Activated T-helper 2 cell treated with anti-CD3 and anti-CD28 coated beads, Interferon-gamma antibody, Interleukin-2, Interleukin-4, amounts not matched to agents 10 μg/mL and 5 μg/mL and 100 μg/mL, durations not matched to agents 14 hours and 24 hours and 36 hours (primary cell): ENCODE results near the gene LMO2. TPM values are rescaled to one million over a fixed set of nuclear protein-coding genes. Genes with fewer than 3 reads are reported as not detected.
"Not testable (repeated sequence)": the region's sequence is repeated elsewhere in the genome, so short reads cannot be mapped to it uniquely, and the experiment has no call there.

Experiments
- DNase-seq: peaks from one replicate; pipeline ENCODE4 v3.0.0; 2021; ENCODE audit warnings: low spot score
- H3K27ac Mint-ChIP-seq: one replicate; pipeline ENCODE4 v1.8.0; 2021; ENCODE audit warnings: mixed read lengths
- H3K27me3 Mint-ChIP-seq: one replicate; pipeline ENCODE4 v1.8.0; 2021; ENCODE audit warnings: low read depth, mixed read lengths
- H3K36me3 Mint-ChIP-seq: one replicate; pipeline ENCODE4 v1.8.0; 2021; ENCODE audit warnings: low read depth, mixed read lengths
- H3K4me1 Mint-ChIP-seq: one replicate; pipeline ENCODE4 v1.8.0; 2021; ENCODE audit warnings: low read depth, mixed read lengths
- H3K4me3 Mint-ChIP-seq: one replicate; pipeline ENCODE4 v1.8.0; 2021; ENCODE audit warnings: low read depth, mild to moderate bottlenecking, moderate library complexity, mixed read lengths
- H3K9me3 Mint-ChIP-seq: one replicate; pipeline ENCODE4 v1.8.0; 2021; ENCODE audit warnings: mixed read lengths
- intact Hi-C: fragments of 100-400 bp; cut with micrococcal nuclease; formaldehyde crosslinking; loops from one replicate; pipeline ENCODE4 v1.15.1; 2023
- total RNA-seq: library from RNA; stranded (reverse); gene quantifications from 2 replicates; pipeline ENCODE4 v1.2.3, GENCODE V29; 2022

Gene LMO2
- total RNA-seq, 1 donor from 2014 or later = not detected

DNA sequence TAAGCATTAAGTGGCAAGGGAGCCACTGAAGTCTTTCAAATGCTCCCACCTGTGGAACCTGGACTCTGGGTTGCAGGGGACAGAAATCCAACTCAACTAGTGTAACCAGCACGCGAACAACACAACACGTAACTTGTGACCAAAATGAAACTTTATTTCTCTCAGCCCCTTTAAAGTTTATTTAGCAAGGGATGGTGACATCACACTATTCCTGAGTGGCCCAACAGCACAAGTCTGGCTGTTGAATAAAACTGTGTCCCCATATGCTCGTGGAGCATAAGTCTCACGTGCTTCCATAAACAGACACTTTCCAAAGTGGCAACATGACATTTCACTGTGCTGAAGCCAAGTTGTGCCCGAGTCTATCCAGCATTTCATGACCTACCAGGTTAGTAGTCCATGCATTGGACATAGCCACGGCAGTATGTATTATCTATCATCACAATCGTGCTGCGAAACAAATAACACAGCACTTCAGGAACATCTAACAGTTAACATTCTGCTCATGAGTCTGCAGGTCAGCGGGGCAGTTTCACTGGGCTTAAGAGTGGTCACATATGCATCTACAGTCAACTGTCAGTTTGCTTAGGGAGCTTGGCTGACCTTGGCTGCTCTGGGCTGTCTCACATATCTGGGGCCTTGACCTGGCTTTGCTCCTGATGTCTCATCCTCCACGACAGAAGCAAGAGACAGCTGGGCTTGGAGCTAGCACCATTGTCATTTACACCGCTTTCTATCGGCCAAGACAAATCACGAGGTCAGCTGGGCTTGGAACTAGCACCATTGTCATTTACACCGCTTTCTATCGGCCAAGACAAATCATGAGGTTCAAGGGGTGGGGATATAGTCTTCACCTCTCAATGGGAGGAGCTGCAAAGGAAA, 35.0 kb upstream of the LMO2 start:
- intact Hi-C loops = no loop called here
- no peaks in the 10 kb centered on the region for H3K4me1 Mint-ChIP-seq
- H3K27me3 Mint-ChIP-seq = peaks cover 20% of the 10 kb centered on the region

DNA sequence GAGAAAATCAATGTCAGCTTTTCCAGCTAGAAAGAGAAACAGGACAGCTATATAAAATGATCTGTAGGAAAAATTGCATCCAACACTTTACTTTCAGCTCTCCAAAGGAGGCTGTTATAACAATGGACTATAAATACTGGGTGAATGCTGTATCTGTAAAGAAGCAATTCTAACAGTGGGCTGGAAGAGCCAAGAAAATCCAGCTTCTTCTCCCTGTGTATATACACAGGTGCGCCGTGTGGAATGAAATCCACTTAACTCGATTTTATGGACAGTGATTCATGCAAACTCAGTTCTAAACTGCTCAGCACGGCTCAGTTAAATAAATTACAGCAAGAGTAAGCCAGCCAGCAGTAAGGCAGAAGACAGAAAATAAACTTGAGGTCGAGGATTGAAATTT, 32.5 kb upstream of the LMO2 start:
- Mint-ChIP-seq H3K4me3 (no peak overlapping the region), H3K36me3 (no peaks in the 10 kb centered on the region), H3K4me1 (no peaks in the 10 kb centered on the region), H3K9me3 (no peaks in the 10 kb centered on the region), H3K27ac (no peak overlapping the region), H3K27me3 (peaks cover 16% of the 10 kb centered on the region)
- no peak for DNase-seq
- intact Hi-C loops = no loop called here

More for the DNA sequence above, 35.0 kb upstream of the LMO2 start:
- Mint-ChIP-seq H3K27ac (no peak overlapping the region), H3K4me3 (no peak overlapping the region), H3K9me3 (peaks cover 3% of the 10 kb centered on the region), H3K36me3 (no peaks in the 10 kb centered on the region)
- DNase-seq = no peak

DNA sequence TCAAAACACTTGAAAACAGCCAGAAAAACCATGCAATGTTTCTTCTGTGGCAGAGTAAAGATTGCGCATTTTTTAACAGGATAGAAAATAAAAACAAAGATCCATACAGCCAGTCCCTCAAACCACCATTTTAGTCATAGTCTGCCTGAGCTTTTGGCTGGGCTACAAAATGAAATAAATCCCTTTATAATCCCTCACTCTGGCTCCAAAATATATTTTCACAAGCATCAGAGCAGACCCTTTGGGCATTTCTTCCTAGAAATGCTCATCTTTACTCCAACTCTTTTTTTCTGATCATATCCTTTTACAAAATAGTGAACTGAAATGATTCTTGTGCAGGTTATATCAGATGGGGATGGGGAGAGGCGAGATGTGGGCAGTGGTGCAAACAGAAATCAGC, 31.8 kb upstream of the LMO2 start:
- H3K27me3 Mint-ChIP-seq = peaks cover 14% of the 10 kb centered on the region
- H3K36me3 Mint-ChIP-seq = no peaks in the 10 kb centered on the region
- H3K9me3 Mint-ChIP-seq = no peaks in the 10 kb centered on the region
- H3K27ac Mint-ChIP-seq = no peak overlapping the region
- intact Hi-C loops = no loop called here
- H3K4me3 Mint-ChIP-seq = no peak overlapping the region
- DNase-seq = no peak
- no peaks in the 10 kb centered on the region for H3K4me1 Mint-ChIP-seq

DNA sequence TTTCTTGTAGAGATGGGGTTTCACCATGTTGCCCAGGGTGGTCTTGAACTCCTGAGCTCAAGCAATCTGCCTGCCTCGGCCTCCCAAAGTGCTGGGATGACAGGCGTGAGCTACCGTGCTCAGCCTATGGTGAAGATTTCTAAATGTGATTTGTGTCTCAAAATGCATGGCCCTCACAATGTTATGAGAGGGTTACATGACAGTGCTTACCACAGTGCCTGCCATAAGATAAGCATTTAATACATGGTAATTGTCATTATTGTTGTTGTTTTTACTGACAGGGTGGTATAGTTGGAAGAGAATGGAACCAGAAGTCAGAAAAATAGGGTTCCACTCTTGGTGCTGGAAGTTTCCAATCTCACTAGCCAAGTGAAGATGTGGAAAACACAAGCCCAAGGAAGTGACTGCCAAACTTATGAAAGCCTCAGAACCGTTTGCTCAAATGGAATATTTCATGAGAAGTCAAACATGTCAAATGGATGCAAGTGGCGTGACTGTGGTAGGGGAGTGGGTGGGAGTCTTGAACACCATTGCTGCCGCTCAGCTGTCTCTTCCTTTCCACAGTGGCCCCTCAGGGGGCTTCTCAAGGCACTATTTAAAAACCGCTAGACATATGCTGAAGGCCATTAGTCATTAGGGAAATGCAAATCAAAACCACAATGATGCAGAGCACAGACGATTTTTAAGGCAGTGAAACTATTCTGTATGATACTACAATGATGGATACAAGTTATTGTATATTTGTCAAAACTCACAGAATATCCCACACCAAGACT, 29.1 kb upstream of the LMO2 start:
- H3K4me1 Mint-ChIP-seq = no peaks in the 10 kb centered on the region
- DNase-seq = no peak
- H3K27ac Mint-ChIP-seq = no peak overlapping the region
- no peaks in the 10 kb centered on the region for H3K36me3 Mint-ChIP-seq
- intact Hi-C loops = no loop called here
- no peaks in the 10 kb centered on the region for H3K9me3 Mint-ChIP-seq
- H3K27me3 Mint-ChIP-seq = peaks cover 19% of the 10 kb centered on the region
- no peak overlapping the region for H3K4me3 Mint-ChIP-seq

DNA sequence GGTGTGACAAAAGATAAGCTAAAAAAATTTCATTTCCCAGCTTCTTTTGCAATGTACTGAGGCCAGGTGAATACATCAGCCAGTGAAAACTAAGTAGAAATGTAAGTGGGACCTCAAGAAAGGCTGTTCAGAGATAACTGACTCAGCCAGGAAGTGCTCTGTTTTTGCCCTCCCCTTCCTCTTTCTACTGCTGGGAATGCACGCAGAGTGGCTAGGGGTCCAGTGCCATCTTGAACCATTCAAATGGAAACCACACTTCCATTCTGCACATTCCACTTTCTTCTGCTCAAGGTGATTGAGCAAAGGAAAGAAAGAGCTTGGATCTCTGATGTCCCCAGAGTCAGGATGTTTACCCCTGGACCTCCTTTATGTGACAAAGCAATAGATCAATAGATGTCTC, 27.8 kb upstream of the LMO2 start:
- Mint-ChIP-seq H3K4me1 (no peaks in the 10 kb centered on the region), H3K9me3 (no peaks in the 10 kb centered on the region), H3K36me3 (no peaks in the 10 kb centered on the region), H3K4me3 (no peak overlapping the region), H3K27me3 (peaks cover 23% of the 10 kb centered on the region), H3K27ac (no peak overlapping the region)
- intact Hi-C loops = no loop called here
- DNase-seq = no peak

DNA sequence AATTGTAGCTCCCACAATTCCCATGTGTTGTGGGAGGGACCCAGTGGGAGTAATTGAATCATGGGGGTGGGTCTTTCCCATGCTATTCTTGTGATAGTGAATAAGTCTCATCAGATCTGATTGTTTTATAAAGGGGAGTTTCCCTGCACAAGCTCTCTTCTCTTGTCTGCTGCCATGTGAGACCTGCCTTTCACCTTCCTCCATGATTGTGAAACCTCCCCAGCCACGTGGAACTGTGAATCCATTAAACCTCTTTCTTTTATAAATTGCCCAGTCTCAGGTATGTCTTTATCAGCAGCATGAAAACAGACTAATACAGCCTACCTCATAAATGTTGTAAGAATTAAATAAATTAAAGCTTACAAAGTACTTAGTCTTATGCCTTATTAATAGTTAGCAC, 25.5 kb upstream of the LMO2 start:
- H3K9me3 Mint-ChIP-seq, H3K27ac Mint-ChIP-seq, DNase-seq, H3K4me1 Mint-ChIP-seq, H3K4me3 Mint-ChIP-seq, H3K36me3 Mint-ChIP-seq, intact Hi-C loops: not testable (repeated sequence)
- H3K27me3 Mint-ChIP-seq = peaks cover 23% of the 10 kb centered on the region

DNA sequence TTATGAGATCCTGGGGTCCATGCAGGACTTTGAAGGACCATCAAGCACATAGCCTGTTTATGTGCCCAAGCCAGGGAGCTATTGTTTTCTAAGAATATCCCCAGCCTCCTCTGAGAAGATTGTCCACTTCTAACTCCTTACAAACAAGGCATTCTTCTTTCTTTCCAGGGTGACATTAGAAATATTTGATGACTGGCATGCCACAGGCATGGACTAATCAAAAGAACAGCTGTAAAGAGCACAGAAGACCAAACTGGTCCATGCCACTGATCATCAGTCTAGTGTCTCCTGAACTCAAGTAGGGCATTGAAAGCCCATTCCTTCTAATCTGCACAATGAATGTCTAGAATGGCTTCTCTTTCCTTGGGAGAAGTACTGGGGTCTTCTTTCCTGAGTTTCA, 24.9 kb upstream of the LMO2 start:
- H3K27ac Mint-ChIP-seq = no peak overlapping the region
- intact Hi-C loops = no loop called here
- no peaks in the 10 kb centered on the region for H3K36me3 Mint-ChIP-seq
- no peak for DNase-seq
- H3K4me1 Mint-ChIP-seq = no peaks in the 10 kb centered on the region
- no peak overlapping the region for H3K4me3 Mint-ChIP-seq
- peaks cover 26% of the 10 kb centered on the region for H3K27me3 Mint-ChIP-seq
- H3K9me3 Mint-ChIP-seq = no peaks in the 10 kb centered on the region

DNA sequence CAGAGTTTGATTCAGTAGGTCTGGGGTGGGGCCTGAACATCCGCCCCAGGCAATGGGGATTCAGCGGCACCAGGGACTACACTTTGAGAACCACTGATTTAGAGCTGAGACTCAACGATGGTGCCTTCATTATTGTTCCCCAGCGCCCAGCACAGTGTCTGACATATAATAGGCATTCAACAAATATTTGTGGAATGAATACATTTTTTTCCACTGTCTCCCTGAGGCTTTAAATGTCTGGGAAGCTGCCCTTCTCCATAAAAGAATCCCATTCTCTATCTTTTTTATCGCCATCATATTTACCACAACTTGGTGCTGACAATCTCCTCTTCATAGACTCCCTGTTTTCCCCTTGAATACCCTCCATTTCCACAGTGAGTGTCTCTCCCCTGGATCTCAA, 23.6 kb upstream of the LMO2 start:
- Mint-ChIP-seq H3K9me3 (no peaks in the 10 kb centered on the region), H3K4me3 (no peak overlapping the region), H3K36me3 (no peaks in the 10 kb centered on the region), H3K27me3 (peaks cover 28% of the 10 kb centered on the region), H3K4me1 (no peaks in the 10 kb centered on the region), H3K27ac (no peak overlapping the region)
- intact Hi-C loops = no loop called here
- no peak for DNase-seq

DNA sequence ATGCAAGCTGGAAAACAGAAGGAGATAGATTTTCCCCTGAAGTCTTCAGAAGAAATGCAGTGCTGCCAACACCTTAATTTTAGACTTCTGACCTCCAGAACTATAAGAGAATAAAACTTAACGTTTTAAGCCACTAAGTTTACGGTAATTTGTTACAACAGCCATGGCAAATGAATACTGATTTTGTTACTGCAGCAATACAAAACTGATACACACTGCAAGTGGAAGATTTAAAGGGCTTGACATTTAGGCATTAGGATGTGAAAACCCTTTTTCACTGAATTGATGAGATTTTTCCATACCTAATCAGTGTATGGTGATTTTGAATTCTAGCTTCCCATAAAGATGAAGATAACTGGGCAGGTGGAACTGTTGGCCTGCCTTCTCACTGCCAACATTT, 22.1 kb upstream of the LMO2 start:
- H3K36me3 Mint-ChIP-seq = no peaks in the 10 kb centered on the region
- H3K4me1 Mint-ChIP-seq = no peaks in the 10 kb centered on the region
- no peak for DNase-seq
- peaks cover 32% of the 10 kb centered on the region for H3K27me3 Mint-ChIP-seq
- intact Hi-C loops = no loop called here
- H3K27ac Mint-ChIP-seq = no peak overlapping the region
- H3K4me3 Mint-ChIP-seq = no peak overlapping the region
- no peaks in the 10 kb centered on the region for H3K9me3 Mint-ChIP-seq

DNA sequence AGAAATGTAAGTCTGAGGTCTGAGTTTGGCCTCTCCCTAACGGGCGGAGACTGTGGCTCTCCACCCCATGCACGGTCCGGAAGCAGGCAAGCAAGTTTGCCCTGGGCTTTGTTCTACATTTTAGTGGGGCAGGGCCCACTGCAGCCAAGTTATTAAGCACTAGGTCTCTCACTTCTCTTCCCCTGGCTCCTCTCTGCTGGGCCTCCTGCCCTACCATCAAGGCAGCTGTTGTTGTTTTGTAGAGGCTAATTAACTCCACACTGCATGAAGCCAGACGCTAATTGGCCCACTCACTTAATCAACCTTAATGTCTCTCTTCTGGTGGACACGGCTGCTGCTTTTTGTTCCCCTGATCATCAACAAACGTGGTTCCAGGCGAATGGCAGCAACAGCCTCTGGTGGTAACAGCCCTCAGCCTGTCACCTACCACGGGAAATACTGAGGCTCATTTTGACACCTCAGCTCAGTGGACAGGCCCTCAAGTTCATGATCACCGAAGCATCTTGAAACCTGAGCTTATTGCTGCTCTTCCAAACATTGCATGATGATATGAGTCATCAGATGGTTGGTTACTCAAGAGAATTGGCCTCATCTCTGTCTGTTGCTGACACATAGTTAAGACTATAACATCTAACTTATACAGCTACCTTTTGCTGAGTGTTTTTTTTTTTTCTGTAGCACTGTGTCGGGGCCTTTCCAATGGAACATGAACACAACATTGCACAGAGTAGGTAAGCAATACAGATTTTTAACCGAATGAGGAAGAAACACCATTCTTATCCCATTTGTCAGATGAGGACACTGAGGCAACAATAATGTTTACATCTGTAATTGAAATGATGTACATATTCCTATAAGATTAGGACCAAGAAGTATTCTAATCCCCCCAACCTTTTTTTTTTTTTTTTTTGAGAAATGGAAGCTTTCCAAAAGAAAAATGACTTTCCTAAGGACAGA, 20.8 kb upstream of the LMO2 start:
- Mint-ChIP-seq H3K36me3 (no peaks in the 10 kb centered on the region), H3K27ac (no peak overlapping the region), H3K4me3 (no peak overlapping the region), H3K9me3 (no peaks in the 10 kb centered on the region), H3K27me3 (peaks cover 32% of the 10 kb centered on the region), H3K4me1 (no peaks in the 10 kb centered on the region)
- intact Hi-C loops = no loop called here
- no peak for DNase-seq

DNA sequence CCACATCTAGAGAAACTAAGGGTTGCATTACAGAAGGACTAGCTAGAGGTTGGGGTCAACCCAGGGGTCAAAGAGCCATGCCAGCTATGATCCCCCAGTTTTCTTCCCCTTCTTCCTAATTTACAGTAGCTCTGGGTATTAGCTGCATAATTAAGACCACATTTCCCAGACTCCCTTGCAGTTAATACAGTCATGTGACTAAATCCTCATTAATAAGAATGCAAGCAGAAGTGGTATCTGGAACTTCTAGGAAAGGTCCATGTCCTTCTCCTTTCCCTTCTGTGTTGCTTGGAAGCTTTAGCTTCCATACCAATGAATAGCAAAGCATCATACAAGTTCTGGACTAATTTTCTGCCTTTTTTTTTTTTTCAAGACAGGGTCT, 19.1 kb upstream of the LMO2 start:
- intact Hi-C loops = no loop called here
- Mint-ChIP-seq H3K4me3 (no peak overlapping the region), H3K4me1 (peaks cover 2% of the 10 kb centered on the region), H3K27me3 (peaks cover 31% of the 10 kb centered on the region), H3K27ac (no peak overlapping the region), H3K9me3 (no peaks in the 10 kb centered on the region), H3K36me3 (no peaks in the 10 kb centered on the region)
- no peak for DNase-seq

DNA sequence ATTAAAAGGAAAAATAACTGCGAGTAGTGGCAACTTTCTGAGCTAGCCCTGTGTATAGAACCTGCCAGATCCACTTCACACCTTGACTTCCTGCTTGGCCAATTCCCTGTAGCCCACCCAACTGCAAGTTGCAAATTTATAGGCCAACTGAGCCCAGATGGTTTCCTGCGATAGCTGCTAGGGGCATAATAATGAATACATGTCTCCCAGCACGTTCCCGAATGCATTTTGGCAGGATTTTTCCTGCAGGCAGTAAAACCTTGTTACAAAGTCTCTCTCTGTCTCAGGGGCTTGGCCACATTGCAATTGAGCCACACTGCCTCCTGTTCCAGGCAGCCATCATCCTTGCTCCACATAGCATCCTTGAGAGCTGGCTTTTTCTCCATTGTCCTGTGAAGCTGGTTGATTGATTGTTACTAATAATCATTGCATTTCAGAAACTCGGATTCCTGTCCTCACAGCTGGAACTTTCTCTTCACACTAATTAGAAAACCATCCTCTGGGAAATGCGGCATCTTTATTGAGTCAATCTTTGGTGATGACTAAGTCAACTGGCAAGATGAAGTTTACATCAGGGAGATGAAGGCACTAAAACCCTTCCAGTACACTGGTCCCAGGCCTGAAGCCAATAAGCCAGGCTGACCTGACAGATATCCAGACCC, 18.6 kb upstream of the LMO2 start:
- no peaks in the 10 kb centered on the region for H3K9me3 Mint-ChIP-seq
- peaks cover 28% of the 10 kb centered on the region for H3K27me3 Mint-ChIP-seq
- intact Hi-C loops = no loop called here
- no peak overlapping the region for H3K27ac Mint-ChIP-seq
- no peak for DNase-seq
- no peak overlapping the region for H3K4me3 Mint-ChIP-seq
- H3K4me1 Mint-ChIP-seq = peaks cover 2% of the 10 kb centered on the region
- no peaks in the 10 kb centered on the region for H3K36me3 Mint-ChIP-seq
